Activated naive CD4-positive, alpha-beta T cell treated with anti-CD3 and anti-CD28 coated beads, Interleukin-2, amount 50 U/mL, for 16 hours (primary cell): ENCODE measurements around the gene AGBL4.

Experiments
- DNase-seq: peaks from one replicate; pipeline ENCODE4 v3.0.0-alpha.2; 2020

Gene AGBL4

DNA sequence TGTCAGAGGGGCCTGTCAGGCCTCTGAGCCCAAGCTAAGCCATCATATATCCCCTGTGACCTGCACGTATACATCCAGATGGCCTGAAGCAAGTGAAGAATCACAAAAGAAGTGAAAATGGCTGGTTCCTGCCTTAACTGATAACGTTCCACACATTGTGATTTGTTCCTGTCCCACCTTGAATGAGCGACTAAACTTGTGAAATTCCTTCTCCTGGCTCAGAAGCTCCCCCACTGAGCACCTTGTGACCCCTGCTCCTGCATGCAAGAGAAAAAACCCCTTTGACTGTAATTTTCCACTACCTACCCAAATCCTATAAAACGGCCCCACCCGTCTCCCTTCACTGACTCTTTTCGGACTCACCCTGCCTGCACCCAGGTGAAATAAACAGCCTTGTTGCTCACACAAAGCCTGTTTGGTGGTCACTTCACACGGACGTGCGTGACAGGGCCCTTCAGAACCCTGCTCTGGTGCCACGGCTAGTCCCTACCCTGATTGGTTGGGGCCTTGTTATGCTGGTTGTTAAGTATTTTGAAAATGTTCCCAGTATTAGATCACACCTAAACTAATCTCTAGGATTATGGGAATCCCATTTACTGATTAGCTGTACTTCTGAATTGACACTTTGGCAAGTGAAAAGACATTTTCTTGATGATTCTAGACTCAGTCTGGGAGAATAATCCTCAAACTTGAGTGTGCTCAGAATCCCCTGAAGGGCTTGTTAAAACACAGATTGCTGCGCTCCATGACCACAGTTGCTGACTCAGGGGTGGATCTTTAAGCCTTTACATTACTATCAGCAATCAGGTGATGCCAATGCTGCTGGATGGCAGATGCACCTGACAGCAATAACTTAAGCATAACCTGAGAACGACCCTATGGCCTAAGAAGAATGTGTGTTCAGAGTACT is 1523.0 kb downstream of the AGBL4 start:
- DNase-seq = no peak

DNA sequence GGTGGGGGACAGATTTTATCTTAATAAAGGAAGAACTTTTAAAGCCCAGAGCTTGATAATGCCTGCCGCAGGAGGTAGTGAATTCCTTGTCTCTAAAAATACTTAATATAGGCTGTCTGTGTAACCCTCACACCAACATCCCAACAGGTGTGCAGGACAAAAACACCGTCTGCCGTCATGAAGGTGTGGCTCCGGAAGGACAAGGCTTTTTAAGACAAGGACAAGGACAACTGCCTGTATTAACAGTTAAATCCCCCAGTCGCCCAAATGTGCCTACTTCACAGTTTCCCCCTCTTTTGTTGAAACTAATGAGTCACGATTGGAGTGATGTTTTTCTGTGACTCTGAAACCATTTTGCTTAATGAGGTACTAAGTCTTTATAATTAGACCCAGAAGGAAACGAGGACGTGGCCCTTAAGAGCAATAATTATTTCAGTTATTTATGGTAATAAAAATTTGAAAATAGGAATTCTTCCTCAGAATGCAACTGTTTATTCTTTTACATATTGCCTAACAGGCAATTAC is 1524.5 kb downstream of the AGBL4 start:
- no peak for DNase-seq

DNA sequence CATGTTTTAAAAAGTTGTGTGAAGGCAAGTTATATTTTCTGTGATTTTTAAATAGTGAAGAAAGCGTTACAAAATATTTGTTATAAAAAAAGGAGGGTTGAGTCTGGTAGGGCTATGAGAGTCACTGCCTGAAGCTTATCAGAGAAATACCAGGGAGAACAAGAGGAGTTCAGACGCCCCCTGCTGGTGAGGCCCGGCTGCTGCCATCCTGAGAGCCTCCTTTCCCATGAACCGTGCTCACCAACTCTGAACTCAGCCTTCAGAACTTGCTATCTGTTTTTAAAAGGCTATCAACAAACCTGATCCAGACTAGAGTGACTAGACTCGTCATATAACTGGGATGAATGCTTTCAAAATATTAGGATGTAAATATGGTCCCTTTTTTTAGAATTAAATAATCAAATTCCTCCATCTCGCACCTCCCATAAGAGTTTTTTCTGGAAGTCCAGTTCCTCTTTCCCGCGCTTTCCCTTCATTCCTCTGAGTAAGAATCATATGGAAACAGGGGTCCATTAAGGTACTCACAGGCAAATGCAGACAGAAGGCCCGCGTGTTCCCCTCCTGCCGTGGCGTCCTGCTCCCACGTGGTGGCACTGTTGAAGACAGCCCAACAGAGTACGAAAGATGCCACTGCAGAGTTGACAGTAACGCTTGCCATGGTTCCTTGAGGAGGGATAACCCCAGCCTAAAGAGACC is 1525.5 kb downstream of the AGBL4 start:
- DNase-seq = peak; percentile 75

DNA sequence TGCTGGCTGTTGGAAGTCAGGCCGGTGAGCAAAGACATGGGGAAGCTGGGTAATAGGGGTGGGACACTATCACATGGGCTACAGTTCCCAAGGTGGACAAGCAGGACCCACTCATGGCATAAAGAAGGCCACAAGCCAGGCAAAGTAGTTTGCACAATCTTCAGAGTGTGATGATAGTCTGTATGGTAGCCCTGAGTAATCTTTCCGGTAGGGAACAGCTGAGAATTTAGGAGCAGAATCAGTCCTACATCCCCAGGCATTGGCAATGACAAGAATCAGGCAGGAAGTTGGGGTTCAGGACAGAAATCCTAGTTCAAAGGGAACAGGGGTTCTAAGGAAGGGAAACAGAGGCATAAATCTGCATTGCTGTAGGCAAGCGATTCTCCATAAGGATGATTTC is 1527.8 kb downstream of the AGBL4 start:
- no peak for DNase-seq

DNA sequence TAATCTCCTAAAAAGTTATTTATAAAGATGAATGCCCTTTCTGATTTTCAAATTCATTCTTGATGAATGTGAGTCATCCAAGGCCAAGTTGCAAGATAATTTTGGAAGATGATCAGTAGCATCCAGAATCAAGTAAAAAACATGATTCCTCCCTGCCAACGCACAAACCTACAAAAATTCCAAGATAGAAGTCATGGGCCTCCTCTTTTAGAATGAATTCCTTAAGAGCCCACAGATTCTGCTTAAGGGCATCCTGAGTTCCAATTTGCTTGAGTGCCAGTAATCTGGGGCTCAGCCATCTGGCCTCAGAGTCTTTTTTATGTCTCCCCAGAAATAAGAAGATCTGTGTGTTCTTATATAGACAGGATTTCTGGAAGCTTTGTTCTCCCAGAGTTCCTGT is 1528.6 kb downstream of the AGBL4 start:
- no peak for DNase-seq

- no peak for DNase-seq
These were observed 1529.6 kb downstream of the AGBL4 start for GRCh38 chr1:48493970-48494769.

- DNase-seq = no peak
These were observed 1530.7 kb downstream of the AGBL4 start for GRCh38 chr1:48493041-48493440.

- DNase-seq = no peak
These were observed 1531.4 kb downstream of the AGBL4 start for GRCh38 chr1:48492392-48492791.

GRCh38 chr1:48488721-48489120 is 1535.0 kb downstream of the AGBL4 start:
- DNase-seq = no peak
